GM18867 (cell line): ENCODE results near the gene NCS1.

ENCODE experiments used
- ATAC-seq: cut with Tn5 transposase; IDR thresholded peaks from one replicate; pipeline ENCODE4 v1.9.1; 2021; ENCODE audit warnings: mild to moderate bottlenecking, moderate library complexity; ENCODE audit not compliant: unreplicated experiment

The NCS1 gene

DNA sequence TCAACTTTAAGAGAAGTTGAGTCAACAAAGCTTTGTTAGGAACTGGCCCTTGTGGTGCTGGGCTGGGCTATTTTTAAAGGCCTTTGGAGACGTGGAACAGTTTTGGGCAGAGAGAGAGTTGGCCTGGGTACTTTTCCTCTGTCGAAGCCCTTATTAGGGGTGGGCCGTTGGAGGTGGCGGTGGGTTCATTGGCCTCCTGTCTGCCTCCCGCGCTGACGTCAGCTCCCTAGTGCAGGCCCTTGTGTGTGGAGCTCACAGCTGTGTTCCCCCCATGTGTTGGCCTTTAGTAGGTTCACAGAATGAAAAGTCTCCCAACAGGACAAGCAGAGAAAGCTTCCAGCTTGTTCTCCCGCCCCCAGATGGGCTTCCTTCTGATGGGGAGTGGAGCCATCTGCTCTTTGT is 2.7 kb downstream of the NCS1 start:
- ATAC-seq: no peak

DNA sequence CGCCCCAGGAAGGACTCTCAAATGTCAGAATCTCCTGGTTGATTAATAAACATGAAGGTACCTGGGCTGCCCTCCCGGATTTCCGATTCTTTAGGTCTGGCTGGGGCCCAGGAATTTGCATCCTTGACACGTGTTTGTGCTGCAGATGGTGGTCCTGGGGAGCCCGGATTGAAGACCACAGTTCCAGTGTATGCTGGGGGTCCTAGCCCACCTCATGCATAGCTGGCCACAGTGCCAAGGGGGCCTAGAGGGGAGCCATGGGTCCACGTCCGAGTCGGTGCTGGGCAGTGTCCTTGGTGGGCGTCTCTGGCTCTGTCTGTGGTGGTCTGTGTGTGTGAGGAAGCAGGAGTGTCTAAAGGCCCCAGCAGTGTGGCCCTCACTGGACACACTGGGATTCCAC is 3.2 kb downstream of the NCS1 start:
- ATAC-seq: no peak

DNA sequence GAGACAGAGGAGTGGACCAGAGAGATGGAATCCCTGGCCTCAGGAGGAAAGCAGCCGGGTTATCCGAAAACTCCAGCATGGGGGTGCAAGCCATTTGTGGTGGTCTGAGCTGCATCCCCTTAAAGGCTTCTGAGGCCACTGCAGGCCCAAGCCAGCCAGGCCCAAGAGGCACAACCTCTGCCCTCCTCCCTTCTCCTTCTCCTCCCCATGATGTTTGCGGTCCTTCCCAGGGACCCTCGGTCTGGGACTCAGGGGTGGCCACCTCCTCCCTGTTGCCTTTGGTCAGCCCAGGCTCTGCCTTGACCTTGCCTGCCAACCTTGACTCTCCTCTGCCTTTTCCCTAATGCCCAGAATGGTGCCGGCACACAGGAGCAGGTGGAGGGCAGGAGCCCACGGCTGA is 4.6 kb downstream of the NCS1 start:
- no peak for ATAC-seq

DNA sequence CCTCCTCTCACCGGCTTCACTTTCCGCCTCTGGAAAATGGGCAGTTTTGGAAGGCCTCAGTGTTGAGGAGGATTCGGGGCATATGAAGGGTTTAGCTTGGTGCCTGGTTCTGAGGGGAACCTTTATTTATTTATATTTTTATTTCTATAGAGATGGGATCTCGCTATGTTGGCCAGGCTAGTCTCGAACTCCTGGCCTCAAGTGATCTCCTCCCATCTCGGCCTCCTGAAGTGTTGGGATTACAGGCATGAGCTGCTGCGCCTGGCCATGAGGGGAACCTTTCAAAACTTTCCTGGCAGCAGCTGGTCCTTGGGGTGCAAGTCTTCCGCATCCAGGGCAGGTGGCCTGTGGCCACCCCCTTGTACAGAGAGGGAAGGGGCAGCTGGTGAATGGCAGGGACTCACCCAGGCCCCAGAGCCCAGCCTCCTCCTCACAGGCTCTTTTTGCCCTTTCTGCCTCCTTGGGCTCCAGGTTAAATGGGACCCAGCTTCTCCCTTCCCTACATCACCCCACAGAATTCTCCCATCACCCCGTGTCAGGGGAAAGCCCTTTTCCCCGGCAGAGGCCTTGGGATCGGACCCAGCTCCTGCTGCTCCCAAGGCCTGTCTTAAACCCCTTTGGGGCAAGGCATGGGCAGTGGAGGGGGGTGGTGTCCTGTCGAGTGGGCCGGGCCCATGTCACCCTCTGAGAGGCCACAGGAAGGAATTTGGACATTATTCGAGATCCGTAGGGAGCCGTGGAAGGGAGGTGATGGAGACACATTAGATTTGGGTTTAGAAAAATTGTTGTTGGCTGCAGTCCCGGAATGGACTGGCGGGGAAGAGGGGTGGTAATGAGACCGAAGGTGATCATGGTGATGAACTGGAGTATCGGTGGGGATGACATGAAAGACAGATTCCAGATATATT is 5.9 kb downstream of the NCS1 start:
- no peak for ATAC-seq

DNA sequence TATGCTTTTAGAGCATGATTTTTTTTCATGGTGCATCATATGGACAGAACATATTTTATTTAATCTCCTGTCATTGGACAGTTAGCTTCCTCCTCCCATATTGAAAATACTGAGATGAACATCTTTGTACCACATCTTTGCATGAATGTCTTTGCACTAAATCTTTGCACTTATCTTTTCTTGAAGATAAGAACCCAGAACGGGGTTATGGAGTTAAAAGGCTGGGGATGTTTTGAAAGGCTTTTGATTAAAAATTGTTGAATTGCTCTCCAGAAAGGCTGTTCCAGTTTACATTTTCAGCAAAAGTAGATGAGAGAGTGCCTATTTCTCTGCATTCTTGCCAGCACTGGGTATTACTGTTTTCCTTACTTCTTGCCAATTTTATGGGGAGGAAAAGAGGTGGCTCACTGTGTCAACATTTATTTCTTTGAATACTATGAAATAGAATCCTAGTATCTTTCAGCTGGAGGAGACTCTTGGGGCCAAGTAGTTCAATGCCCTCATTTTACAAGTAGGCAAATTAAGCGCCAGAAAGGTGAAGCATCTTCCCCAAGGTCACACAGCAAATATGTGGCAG is 7.2 kb downstream of the NCS1 start:
- ATAC-seq: no peak

DNA sequence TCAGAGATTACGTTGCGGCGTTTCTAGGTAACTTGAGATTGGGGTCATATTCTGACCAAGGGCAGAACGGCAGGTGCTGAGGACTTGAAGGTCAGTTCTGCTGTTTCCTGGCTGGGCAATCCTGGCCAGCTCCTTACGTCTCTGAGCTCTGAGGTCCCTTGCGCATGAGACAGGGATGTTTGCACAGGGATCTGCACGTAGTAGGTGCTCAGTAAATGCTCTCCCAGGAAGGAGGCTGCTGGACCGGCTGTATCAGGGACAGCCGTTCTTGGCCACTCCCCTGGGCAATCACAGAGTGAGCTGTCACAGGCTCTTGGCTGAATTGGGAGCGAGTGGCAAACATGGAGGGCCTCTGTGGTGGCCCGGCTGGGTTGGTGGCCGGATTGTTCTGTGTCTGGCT is 8.3 kb downstream of the NCS1 start:
- ATAC-seq: no peak

DNA sequence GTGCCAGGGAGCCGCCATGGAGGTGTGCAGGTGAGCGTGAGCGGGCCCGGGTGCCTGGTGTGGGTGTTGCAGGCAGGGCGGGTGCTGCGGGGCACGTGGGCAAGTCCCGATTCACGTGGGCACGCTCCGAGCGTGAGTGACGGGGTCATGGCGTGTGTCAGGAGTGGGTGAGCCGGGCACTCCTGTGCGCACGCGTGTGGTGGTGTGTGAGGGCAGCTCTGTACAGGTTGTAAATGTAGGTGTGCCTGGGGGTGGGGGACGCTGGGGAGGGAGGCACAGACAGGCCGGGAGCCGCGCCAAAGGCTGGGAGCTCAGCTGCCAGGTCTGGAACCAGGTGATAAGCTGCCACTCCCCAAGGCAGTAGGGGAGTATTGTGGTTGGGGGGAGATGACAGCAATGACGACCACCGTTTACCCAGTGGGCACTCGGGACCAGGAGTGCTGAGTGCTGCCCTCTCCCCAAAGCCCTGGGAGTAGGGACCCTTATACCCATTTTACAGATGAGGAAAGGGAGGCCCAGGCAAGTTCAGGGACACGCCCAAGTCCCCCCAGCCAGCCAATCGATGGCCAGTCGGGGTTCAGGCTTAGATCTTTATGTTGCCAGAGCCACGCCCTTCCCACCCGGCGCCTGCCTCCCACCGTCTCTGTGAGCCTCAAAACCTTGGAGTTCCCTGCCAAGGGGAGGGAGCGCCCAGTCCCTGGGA is 9.6 kb downstream of the NCS1 start:
- no peak for ATAC-seq

DNA sequence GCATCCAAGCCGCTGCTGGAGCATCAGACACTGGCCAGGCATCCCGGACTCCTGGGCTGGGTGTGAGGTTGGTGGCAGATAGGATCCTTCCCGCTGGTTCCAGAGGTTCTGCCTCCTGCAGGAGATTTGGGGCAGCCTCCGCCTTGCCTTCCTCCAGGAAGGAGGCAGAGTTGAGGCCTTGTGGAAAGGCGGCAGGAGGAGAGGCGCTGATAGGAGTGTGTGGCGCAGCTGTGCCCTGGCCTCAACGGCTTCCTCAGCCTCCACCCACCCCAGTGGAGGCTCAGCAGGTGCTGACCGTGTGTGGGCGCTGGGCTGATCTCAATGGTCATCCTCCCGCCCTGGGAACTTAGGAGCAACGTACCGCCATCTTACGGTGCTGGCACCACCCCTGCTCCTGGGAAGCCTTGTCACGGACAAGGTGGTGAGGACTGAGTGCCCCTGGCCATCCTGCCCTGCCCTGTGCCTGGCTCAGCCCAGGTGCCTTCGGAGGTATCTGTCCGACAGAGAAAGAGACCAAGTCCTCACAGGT is 10.2 kb downstream of the NCS1 start:
- ATAC-seq: no peak

DNA sequence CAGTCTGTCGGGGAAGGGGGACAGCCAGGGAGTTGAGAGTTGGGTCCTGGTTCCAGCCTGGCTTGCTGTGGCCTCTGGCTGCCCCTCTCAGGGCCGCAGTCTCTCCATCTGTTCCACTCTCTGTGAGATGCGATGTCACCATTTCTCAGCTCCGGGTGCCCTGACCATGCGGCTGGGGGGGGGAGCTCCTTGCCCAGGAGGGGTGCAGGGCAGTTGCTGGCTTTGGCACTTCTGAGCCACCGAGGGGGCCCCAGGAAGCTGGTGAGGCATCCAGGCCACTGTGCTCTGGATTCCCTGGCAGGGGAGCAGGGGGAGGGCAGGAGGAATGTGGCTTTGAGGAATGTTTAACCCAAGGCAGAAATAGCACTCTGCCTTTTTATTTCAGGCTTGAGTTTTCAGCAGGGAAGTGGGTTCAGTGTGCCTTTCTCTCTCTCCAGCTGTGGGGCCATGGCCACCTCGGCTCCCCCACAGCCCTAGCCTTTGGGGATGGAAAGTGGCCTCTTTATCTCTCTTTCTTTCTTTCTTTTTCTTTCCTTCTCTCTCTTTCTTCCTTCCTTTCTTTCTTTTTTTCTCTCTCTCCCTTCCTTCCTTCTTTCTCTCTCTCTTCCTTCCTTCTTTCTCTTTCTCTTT is 11.0 kb downstream of the NCS1 start:
- no peak for ATAC-seq

DNA sequence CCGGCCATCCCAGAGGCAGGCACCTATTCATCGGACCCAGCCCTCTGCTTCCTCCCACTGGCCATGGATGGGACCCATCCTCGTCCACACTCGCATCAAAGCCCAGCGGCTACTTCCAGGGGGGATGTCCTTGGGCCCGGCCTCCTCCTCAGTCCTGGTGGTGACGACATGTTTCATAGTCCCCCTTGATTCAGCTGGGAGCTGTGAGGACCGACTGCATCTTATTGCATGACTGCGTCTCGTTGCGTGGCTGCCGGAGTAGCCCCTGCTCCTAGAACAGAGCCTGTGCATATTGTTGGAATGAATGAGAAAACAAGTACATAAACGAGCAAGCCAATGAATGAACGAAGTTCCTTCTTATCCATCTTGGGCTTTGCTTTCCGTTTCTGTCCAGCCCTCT is 12.8 kb downstream of the NCS1 start:
- ATAC-seq: no peak

DNA sequence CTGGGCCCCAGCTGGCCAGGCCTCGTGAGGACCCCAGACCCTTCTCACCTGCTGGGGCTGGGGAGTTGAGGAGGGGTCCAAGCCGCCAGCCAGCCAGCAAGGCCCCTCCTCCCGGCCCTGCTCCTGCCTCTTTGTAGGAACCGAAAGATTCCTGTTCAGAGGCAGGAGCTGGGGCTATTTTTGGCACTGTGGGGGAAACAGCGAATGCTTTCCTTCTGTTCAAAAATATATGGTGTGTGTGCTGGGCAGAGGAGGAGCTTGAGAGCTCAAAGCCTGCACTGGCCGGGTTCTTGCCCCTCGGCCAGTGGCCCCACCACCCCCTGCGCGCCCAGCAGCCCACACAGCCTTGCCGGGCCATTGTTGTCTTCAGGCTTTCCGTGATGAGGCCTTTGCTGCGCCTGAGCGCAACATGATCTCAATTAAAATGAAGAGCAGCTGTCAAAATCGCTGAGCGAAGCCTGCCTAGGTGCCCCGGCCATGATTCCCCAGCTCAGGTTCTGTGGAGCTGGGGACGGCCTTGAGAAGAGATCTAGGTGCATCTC is 13.4 kb downstream of the NCS1 start:
- no peak for ATAC-seq

DNA sequence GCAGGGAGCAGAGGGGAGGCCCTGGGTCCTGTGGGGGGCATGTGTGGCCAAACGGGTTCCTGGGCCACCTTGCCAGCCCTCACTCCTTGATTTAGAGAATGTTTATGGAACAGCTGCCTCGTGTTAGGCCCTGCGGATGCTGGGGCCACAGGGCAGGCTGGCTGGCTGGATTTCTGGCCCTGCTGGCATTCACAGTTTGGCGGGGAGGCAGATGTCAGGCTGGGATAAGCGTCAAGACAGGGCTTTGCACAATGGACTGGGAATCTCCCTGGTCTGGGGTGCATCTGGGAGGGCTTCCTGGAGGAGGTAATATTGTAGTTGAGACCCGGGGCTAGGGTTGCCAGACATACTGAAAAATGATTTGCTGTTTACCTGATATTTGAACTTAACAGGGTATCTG is 13.8 kb downstream of the NCS1 start:
- ATAC-seq: no peak

DNA sequence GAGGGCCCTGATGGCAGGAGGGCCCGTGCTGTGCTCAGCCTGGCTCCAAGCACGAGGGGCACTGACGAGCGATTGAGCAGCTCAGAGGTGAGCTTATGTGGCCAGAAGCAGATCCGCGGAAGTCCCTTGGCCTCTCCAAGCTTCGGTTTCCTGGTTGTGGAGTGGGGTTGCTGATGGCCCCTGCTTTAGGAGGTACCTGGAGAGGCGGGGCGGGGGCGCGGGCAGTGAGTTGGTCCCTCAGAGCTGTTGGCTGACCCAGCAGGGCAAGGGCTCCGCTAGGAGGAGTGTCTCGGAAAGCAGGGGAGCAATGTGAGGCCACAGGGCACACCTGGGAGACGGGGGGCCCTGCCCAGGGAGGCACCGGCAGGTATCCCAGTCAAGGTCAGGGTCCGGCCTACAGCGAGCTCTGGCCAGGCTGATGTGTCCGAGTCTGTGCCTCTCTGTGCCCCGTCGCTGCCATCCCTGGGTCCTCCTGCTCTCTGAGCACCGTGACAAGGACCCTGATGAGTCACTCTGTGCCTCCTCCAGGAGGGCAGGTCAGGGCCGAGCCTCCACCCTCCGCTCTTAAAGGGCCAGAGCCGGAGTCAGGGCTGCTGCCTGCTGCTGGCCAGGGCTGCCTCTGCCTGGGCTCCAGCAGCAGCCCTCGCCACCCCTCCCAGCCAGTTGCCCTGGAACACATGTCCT is 14.8 kb downstream of the NCS1 start:
- no peak for ATAC-seq

DNA sequence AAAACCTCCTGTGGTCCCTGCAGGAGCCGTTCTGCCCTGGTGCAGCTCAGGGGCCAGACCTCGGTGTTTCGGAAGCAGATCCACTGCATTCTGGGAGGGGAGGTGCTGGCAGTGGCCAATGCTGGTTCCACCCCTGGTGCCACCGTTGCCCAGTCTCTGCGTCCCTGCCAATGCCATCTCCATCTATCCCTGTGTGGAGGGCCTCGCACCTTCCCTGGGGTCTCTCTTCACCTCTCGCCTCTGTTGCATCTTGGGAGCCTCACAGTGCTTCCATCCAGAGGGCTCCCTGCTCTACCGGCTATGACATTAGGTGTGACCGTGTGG is 15.3 kb downstream of the NCS1 start:
- no peak for ATAC-seq

DNA sequence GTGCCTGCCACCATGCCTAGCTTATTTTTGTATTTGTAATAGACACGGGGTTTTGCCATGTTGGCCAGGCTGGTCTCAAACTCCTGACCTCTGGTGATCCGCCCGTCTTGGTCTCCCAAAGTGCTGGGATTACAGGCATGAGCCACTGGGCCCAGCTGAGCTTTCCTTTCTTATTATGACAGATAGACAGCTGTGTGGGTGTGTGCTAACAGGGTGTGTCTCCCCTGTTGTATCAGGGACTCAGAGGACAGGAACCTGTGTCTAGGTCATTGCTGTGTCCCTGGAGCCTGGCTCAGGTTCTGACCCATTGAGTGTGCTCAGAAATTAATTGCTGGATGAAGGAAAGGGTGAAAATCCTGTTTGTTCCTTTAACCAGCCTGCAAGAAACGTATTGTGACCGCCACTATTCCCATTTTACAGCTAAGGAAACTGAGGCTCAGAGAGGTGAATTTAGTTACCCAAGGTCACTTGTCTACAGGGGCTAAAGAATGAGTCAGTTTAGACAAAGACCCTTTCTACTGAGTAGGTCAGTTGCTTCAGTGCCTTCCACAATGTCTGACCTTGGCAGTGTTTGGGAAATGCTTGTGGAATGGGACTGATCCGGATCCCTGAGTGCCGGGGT is 16.8 kb downstream of the NCS1 start:
- no peak for ATAC-seq

DNA sequence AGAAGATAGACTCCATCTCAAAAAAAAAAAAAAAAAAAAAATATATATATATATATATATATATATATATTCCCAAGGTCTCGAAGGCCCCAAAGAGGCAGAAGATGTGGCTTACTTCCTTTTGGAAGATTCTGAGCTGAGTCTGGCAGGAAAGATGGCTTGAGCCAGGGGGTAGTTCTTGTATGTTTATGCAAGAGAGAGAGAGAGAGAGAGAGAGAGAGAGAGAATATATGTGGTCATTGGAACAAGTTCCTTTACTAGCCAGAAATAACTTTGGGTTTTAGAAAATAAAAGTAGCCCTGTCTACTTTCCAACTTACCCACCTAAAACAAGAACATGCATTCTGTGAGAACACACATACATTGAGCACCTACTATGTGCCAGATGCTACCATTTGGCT is 17.6 kb downstream of the NCS1 start:
- ATAC-seq: no peak

DNA sequence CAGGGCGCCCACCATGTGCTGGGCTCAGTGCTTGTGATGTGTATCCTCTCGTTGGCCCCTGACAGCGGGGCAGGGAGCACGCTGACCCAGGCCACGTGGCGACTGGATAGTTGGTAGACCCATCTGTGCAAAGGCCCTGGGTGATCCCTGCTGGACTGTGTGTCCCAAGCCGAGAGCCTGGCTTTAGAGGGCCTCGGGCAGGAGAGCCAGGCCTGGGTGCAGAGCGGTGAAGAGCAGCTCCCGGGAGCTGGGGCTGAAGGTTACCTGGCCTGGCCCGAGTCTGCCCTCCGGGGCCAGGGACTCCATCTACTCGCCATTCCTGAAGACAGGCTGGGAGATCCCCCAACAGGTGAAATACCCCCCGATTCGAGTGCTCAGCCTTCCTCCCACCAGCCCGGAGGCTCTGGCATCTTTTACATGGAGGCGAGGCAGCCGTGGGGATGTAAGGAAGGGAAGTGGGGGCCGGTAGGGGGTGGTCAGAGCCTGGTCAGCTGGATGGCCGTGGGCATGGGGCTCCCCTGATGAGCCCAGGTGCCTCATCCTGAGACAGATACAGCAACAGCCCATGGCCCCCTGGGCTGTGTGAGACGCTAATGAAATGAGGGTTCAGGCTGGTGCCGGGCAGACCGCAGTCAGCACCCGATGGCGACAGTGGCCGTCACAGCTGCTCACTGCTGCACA is 19.0 kb downstream of the NCS1 start:
- ATAC-seq: no peak

DNA sequence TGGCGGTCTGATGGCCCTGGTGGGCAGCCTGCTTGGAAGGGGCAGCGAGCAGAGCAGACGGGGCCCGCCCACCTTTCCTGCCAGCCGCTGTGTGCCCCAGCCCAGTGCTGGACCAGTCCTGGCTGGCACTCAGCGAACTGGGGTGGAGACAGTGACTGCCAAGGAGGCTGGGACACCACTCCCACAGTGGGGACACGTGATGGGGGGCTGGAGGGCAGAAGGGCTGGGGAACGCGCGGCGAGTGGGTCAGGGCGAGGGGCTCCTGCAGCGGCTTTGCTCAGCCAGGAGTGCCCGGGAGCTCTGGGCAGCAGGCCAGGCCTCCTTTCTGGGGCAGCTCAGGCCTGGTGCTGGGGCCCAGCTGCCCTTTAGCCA is 19.5 kb downstream of the NCS1 start:
- no peak for ATAC-seq

DNA sequence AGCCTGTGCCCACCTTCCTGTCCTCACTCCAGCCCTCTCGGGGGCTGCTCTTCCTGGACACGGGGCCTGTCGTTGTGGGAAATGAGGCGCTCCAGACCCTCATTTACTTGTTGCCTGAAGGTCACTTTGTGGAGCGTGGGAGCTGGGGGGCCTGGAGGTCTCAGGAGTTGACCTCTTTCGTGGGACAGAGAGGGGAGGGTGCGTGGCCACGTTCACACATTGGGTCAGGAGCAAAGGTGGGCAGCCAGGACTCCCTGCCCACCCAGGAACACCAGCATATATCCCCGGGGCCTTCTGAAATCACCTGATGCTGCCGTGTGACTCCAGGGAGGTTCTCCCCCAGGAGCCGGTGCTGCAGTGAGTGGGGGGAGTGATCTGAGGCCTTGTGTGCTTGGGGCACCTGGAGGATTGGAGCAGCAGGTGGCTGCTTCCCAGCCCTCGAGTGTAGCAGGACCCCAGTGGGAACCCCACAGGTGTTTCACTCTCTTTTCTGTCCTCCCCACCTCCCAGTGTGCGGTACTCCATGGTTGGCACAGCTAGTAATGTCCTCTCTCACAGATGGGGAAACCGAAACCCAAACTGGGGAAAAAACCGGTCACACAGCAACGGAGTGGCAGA is 20.3 kb downstream of the NCS1 start:
- ATAC-seq: no peak
